Natural killer cell (primary cell): ENCODE data around the gene FHIT. TPM values are rescaled to one million over a fixed set of nuclear protein-coding genes. Genes with fewer than 3 reads are reported as not detected.

Source experiments
- ATAC-seq, 3 donors: fragments of 150-1000 bp in 2 of 3; fragments of 200-7000 bp in 1 of 3; cut with Tn5 transposase; 1 replicate in 1 of 3; 2 replicates in 2 of 3; pipeline ENCODE4 v1.10.0; 2021; ENCODE audit warnings: mild to moderate bottlenecking in 2 of 3, moderate library complexity in 2 of 3
- DNase-seq, 2 donors: peaks; one replicate each; pipeline versions ENCODE4 v3.0.0 to v3.0.0-alpha.2; 2013 to 2021; ENCODE audit warnings: mixed read lengths in 1 of 2
- H3K27ac ChIP-seq: one replicate; pipeline ENCODE4 v1.5.1; 2013; ENCODE audit warnings: mild to moderate bottlenecking, low read length
- H3K27me3 ChIP-seq: one replicate; pipeline ENCODE4 v1.6.1; 2013; ENCODE audit warnings: low read length; ENCODE audit not compliant: control insufficient read depth, insufficient read depth
- H3K36me3 ChIP-seq: one replicate; pipeline ENCODE4 v1.6.1; 2013; ENCODE audit warnings: low read length; ENCODE audit not compliant: control insufficient read depth, insufficient read depth
- H3K4me1 ChIP-seq: one replicate; pipeline ENCODE4 v1.6.1; 2013; ENCODE audit warnings: low read length; ENCODE audit not compliant: control insufficient read depth, insufficient read depth
- H3K4me3 ChIP-seq: one replicate; pipeline ENCODE4 v1.5.1; 2013; ENCODE audit warnings: low read length
- H3K9me3 ChIP-seq: one replicate; pipeline ENCODE4 v1.6.1; 2013; ENCODE audit warnings: low read length; ENCODE audit not compliant: control insufficient read depth, insufficient read depth
- H3K27ac Mint-ChIP-seq, 2 donors: one replicate each; pipeline ENCODE4 v1.8.0; 2022; ENCODE audit warnings: mild to moderate bottlenecking in 2 of 2, mixed read lengths in 2 of 2, moderate library complexity in 1 of 2
- H3K27me3 Mint-ChIP-seq, 2 donors: one replicate each; pipeline ENCODE4 v1.8.0; 2022; ENCODE audit warnings: low read depth in 2 of 2, mixed read lengths in 2 of 2
- H3K36me3 Mint-ChIP-seq: one replicate; pipeline ENCODE4 v1.8.0; 2022; ENCODE audit warnings: mixed read lengths
- H3K4me1 Mint-ChIP-seq, 2 donors: one replicate each; pipeline ENCODE4 v1.8.0; 2022; ENCODE audit warnings: mixed read lengths in 2 of 2
- H3K4me3 Mint-ChIP-seq: one replicate; pipeline ENCODE4 v1.8.0; 2022; ENCODE audit warnings: mild to moderate bottlenecking, moderate library complexity, mixed read lengths
- H3K9me3 Mint-ChIP-seq, 2 donors: one replicate each; pipeline ENCODE4 v1.8.0; 2022; ENCODE audit warnings: mixed read lengths in 2 of 2
- WGBS: methylation state at CpG from one replicate; pipeline ENCODE4 v1.1.7; 2013; ENCODE audit warnings: missing lambda C conversion rate; ENCODE audit not compliant: insufficient coverage; 5-methylcytosine and 5-hydroxymethylcytosine counted together
- intact Hi-C: fragments of 100-400 bp; cut with micrococcal nuclease; formaldehyde crosslinking; loops from one replicate; pipeline ENCODE4 v1.14.2; 2022
- total RNA-seq, 4 donors: library from RNA; stranded (reverse); fragments of 120-200 nt in 1 of 4; gene quantifications; one replicate each; pipeline versions ENCODE4 v1.2.3 to v1.2.4, GENCODE V29; 2013 to 2022
- TF ChIP-seq, protein P1 (sequence below): fragments of 200-600 bp; IDR thresholded peaks from one replicate; pipeline ENCODE4 v1.8.0; 2022; ENCODE audit warnings: antibody characterized with exemption

The FHIT gene
- total RNA-seq, 3 donors from 2014 or later (not counting 1 experiment from before 2014, with no cell fraction given): 2.7 to 6.1 (median 3.3) TPM

DNA sequence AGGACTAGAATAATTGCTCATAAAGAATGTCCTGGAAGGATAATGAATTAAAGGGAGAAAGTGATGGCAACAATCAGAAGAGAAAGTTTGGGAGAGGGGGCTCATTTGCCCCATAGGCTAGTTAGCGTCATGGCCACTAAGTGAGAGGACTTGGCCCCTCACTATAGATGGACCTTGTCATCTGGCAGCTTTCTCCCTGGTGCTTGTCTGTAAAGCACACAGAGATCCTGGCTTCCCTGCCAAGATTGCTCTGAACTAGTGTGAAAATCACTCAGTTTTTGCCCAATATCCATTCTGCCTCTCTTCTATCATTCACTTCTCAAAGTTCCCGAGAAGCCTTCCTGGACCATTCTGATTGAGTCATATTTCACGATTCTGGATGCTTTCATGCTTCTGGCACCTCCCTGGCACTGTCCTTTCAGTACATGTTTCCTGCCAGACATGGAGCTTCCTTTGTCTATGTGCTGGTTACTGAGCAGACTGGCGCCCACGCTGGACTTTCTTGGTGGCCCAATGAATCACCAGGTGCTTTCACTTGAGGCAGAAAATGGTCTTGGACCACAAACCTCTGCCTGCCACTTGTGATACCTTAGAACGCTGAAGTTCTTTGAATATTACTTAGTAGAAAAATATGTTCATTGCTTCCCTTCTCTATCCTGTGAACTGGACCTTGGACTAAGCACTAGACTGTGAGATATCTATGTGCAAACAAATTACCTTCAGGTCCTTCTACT lies 1491.8 kb downstream of the FHIT start:
- H3K4me3 ChIP-seq: no peak overlapping the region
- Mint-ChIP-seq H3K9me3 (no peaks in the 10 kb centered on the region), H3K27me3 (peaks cover 0 to 6% of the 10 kb centered on the region in 2 donors), H3K36me3 (no peaks in the 10 kb centered on the region), H3K27ac (peak overlapping the region; percentile 5 to 35), H3K4me1 (peaks cover 17 to 31% of the 10 kb centered on the region in 2 donors), H3K4me3 (peak overlapping the region; percentile 52)
- intact Hi-C loops: no loop called here
- H3K27me3 ChIP-seq: no peaks in the 10 kb centered on the region
- no peaks in the 10 kb centered on the region for H3K9me3 ChIP-seq
- peaks cover 9% of the 10 kb centered on the region for H3K4me1 ChIP-seq
- DNase-seq (no peak), ATAC-seq (peak; percentile 32 to 86 (median 68))
- 74% methylated on average over 5 of the region's 6 CpGs for WGBS
- TF ChIP-seq, protein P1, sequence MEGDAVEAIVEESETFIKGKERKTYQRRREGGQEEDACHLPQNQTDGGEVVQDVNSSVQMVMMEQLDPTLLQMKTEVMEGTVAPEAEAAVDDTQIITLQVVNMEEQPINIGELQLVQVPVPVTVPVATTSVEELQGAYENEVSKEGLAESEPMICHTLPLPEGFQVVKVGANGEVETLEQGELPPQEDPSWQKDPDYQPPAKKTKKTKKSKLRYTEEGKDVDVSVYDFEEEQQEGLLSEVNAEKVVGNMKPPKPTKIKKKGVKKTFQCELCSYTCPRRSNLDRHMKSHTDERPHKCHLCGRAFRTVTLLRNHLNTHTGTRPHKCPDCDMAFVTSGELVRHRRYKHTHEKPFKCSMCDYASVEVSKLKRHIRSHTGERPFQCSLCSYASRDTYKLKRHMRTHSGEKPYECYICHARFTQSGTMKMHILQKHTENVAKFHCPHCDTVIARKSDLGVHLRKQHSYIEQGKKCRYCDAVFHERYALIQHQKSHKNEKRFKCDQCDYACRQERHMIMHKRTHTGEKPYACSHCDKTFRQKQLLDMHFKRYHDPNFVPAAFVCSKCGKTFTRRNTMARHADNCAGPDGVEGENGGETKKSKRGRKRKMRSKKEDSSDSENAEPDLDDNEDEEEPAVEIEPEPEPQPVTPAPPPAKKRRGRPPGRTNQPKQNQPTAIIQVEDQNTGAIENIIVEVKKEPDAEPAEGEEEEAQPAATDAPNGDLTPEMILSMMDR: no peak
- no peaks in the 10 kb centered on the region for H3K36me3 ChIP-seq
- H3K27ac ChIP-seq: no peak overlapping the region

GRCh38 chr3:59758672-59759071 lies 1492.6 kb downstream of the FHIT start:
- Mint-ChIP-seq H3K9me3 (no peaks in the 10 kb centered on the region), H3K27me3 (peaks cover 0 to 6% of the 10 kb centered on the region in 2 donors), H3K36me3 (no peaks in the 10 kb centered on the region), H3K4me1 (peaks cover 21 to 39% of the 10 kb centered on the region in 2 donors), H3K4me3 (peak overlapping the region; percentile 52), H3K27ac (peak overlapping the region; percentile 5 to 35)
- Histone ChIP-seq H3K4me3 (no peak overlapping the region), H3K36me3 (no peaks in the 10 kb centered on the region), H3K27ac (no peak overlapping the region), H3K9me3 (no peaks in the 10 kb centered on the region), H3K27me3 (no peaks in the 10 kb centered on the region), H3K4me1 (peaks cover 9% of the 10 kb centered on the region)
- ATAC-seq (peak in 2 of 3 donors; percentile 57 to 63), DNase-seq (no peak)
- WGBS: 72% methylated on average over 1 of the region's 1 CpG
- TF ChIP-seq, protein P1: no peak
- intact Hi-C loops: no loop called here

- H3K27ac Mint-ChIP-seq: no peak overlapping the region
- H3K9me3 ChIP-seq: no peaks in the 10 kb centered on the region
- intact Hi-C loops: no loop called here
- H3K36me3 ChIP-seq: no peaks in the 10 kb centered on the region
- H3K9me3 Mint-ChIP-seq: no peaks in the 10 kb centered on the region
- peaks cover 9% of the 10 kb centered on the region for H3K4me1 ChIP-seq
- TF ChIP-seq, protein P1: no peak
- no peak overlapping the region for H3K4me3 ChIP-seq
- no peaks in the 10 kb centered on the region for H3K36me3 Mint-ChIP-seq
- no peaks in the 10 kb centered on the region for H3K27me3 ChIP-seq
- peaks cover 26 to 48% of the 10 kb centered on the region in 2 donors for H3K4me1 Mint-ChIP-seq
- no peak overlapping the region for H3K27ac ChIP-seq
- WGBS: 81% methylated on average over 5 of the region's 5 CpGs
- H3K27me3 Mint-ChIP-seq: peaks cover 0 to 2% of the 10 kb centered on the region in 2 donors
- DNase-seq (no peak), ATAC-seq (no peak)
- H3K4me3 Mint-ChIP-seq: no peak overlapping the region
Observed at GRCh38 chr3:59756934-59757333, 1494.3 kb downstream of the FHIT start.
